Measurements from ENCODE around the gene TIMM44.

TIMM44 gene

GRCh38 chr19:7909471-7910067, 33.9 kb downstream of the TIMM44 start:
- peaks cover 55% of the 10 kb centered on the region for H3K36me3 ChIP-seq
- no peaks in the 10 kb centered on the region for H3K9me3 ChIP-seq (ENCODE audit: severe bottlenecking)
- H3K4me3 ChIP-seq (ENCODE audit: low read depth, low read length), result no peak overlapping the region
- no peaks in the 10 kb centered on the region for H3K27me3 ChIP-seq (ENCODE audit: insufficient read depth, low read depth, severe bottlenecking)
- H3K27ac ChIP-seq, result no peak overlapping the region
- DNase-seq, result no peak
- TF ChIP-seq CTCF (IDR thresholded peaks at IDR 0.05; ENCODE audit: low read depth, low read length), result no peak

- no peak for TF ChIP-seq CTCF (IDR thresholded peaks at IDR 0.05; ENCODE audit: low read depth, low read length)
- Histone ChIP-seq H3K27ac (no peak overlapping the region), H3K9me3 (ENCODE audit: severe bottlenecking) (no peaks in the 10 kb centered on the region), H3K36me3 (peaks cover 56% of the 10 kb centered on the region), H3K4me3 (ENCODE audit: low read depth, low read length) (no peak overlapping the region), H3K27me3 (ENCODE audit: insufficient read depth, low read depth, severe bottlenecking) (no peaks in the 10 kb centered on the region)
- no peak for DNase-seq
These were observed 34.6 kb downstream of the TIMM44 start for GRCh38 chr19:7908742-7909461.

GRCh38 chr19:7908078-7908699, 35.3 kb downstream of the TIMM44 start:
- DNase-seq, result no peak

GRCh38 chr19:7907544-7907943, 35.9 kb downstream of the TIMM44 start:
- no peak overlapping the region for H3K27ac ChIP-seq
- no peak for DNase-seq
- H3K9me3 ChIP-seq (ENCODE audit: severe bottlenecking), result no peaks in the 10 kb centered on the region
- no peaks in the 10 kb centered on the region for H3K27me3 ChIP-seq (ENCODE audit: insufficient read depth, low read depth, severe bottlenecking)
- H3K36me3 ChIP-seq, result peaks cover 53% of the 10 kb centered on the region
- TF ChIP-seq CTCF (IDR thresholded peaks at IDR 0.05; ENCODE audit: low read depth, low read length), result no peak
- no peak overlapping the region for H3K4me3 ChIP-seq (ENCODE audit: low read depth, low read length)

More at GRCh38 chr19:7908078-7908699, 35.3 kb downstream of the TIMM44 start:
- no peaks in the 10 kb centered on the region for H3K9me3 ChIP-seq (ENCODE audit: severe bottlenecking)
- H3K27ac ChIP-seq, result no peak overlapping the region
- 0 out of 2 replicates have a peak, but pooled peaks have one; percentile 0 for TF ChIP-seq CTCF (IDR thresholded peaks at IDR 0.05; ENCODE audit: low read depth, low read length)
- peaks cover 56% of the 10 kb centered on the region for H3K36me3 ChIP-seq
- H3K4me3 ChIP-seq (ENCODE audit: low read depth, low read length), result no peak overlapping the region
- H3K27me3 ChIP-seq (ENCODE audit: insufficient read depth, low read depth, severe bottlenecking), result no peaks in the 10 kb centered on the region

- no peaks in the 10 kb centered on the region for H3K27me3 ChIP-seq (ENCODE audit: insufficient read depth, low read depth, severe bottlenecking)
- H3K27ac ChIP-seq, result no peak overlapping the region
- H3K36me3 ChIP-seq, result peaks cover 51% of the 10 kb centered on the region
- no peak for TF ChIP-seq CTCF (IDR thresholded peaks at IDR 0.05; ENCODE audit: low read depth, low read length)
- H3K9me3 ChIP-seq (ENCODE audit: severe bottlenecking), result no peaks in the 10 kb centered on the region
- DNase-seq, result no peak
- H3K4me3 ChIP-seq (ENCODE audit: low read depth, low read length), result no peak overlapping the region
These were observed 36.3 kb downstream of the TIMM44 start for GRCh38 chr19:7907122-7907521.
